Neural cell (in vitro differentiated cells): ENCODE data around the gene RAB3C.

Experiments
- EP300 ChIP-seq: fragments of 450-650 bp; conservative IDR thresholded peaks from 2 replicates; pipeline ENCODE4 v1.6.1; 2014; ENCODE audit warnings: antibody characterized with exemption, mild to moderate bottlenecking, moderate library complexity; ENCODE audit not compliant: poor library complexity, severe bottlenecking
- EZH2 ChIP-seq: fragments of 200-600, 300-800 bp; shearing (Covaris generic), sonication (generic); IDR thresholded peaks from 2 replicates; pipeline ENCODE4 v1.6.1; 2014; ENCODE audit warnings: antibody characterized with exemption, low read length, borderline replicate concordance, mild to moderate bottlenecking; ENCODE audit not compliant: insufficient read depth, poor library complexity, severe bottlenecking
- MXI1 ChIP-seq: fragments of 450-650 bp; conservative IDR thresholded peaks from 2 replicates; pipeline ENCODE4 v1.6.1; 2014; ENCODE audit warnings: antibody characterized with exemption, mild to moderate bottlenecking; ENCODE audit not compliant: poor library complexity, severe bottlenecking
- POLR2AphosphoS5 ChIP-seq: IDR thresholded peaks from 2 replicates; pipeline ENCODE4 v1.6.1; 2012
- RAD21 ChIP-seq: fragments of 450-650 bp; conservative IDR thresholded peaks from 2 replicates; pipeline ENCODE4 v1.6.1; 2014; ENCODE audit warnings: antibody characterized with exemption, mild to moderate bottlenecking, moderate library complexity
- SMC3 ChIP-seq: fragments of 450-650 bp; conservative IDR thresholded peaks from 2 replicates; pipeline ENCODE4 v1.6.1; 2014; ENCODE audit warnings: antibody characterized with exemption, mild to moderate bottlenecking, moderate library complexity; ENCODE audit not compliant: poor library complexity
- TAF1 ChIP-seq: IDR thresholded peaks from 2 replicates; pipeline ENCODE4 v1.6.1; 2012; ENCODE audit warnings: low read depth
- TF ChIP-seq, protein P1 (sequence below): fragments of 450-650 bp; IDR thresholded peaks from 2 replicates; pipeline ENCODE4 v1.5.1; 2014; ENCODE audit warnings: antibody characterized with exemption, mild to moderate bottlenecking, moderate library complexity; ENCODE audit not compliant: poor library complexity, severe bottlenecking
- TF ChIP-seq, protein P2 (sequence below): IDR thresholded peaks from 2 replicates; pipeline ENCODE4 v1.6.1; 2012; ENCODE audit warnings: borderline replicate concordance

DNA sequence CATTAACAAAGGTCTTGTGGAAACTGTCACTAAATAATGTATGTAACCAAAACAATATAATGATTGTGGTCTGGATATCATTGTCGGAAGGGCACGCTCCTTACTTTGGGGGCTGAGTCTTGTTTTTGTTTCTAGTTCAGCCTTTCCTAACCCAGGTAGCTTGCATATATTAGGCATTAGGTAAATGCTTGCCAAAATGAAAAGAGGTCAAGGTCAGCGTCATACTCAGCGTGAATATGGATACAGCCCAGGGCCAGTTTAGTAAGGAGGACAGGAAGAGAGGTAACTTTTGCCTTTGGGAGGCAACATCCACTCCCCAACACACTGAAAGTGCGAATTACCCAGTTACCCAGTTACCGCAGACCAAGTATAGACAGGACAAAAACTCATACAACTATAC lies 171.4 kb downstream of the RAB3C start:
- TF ChIP-seq EZH2 (no peak), EP300 (no peak), POLR2AphosphoS5 (no peak), TAF1 (no peak), MXI1 (no peak), SMC3 (no peak), RAD21 (no peak)
- TF ChIP-seq, protein P1, sequence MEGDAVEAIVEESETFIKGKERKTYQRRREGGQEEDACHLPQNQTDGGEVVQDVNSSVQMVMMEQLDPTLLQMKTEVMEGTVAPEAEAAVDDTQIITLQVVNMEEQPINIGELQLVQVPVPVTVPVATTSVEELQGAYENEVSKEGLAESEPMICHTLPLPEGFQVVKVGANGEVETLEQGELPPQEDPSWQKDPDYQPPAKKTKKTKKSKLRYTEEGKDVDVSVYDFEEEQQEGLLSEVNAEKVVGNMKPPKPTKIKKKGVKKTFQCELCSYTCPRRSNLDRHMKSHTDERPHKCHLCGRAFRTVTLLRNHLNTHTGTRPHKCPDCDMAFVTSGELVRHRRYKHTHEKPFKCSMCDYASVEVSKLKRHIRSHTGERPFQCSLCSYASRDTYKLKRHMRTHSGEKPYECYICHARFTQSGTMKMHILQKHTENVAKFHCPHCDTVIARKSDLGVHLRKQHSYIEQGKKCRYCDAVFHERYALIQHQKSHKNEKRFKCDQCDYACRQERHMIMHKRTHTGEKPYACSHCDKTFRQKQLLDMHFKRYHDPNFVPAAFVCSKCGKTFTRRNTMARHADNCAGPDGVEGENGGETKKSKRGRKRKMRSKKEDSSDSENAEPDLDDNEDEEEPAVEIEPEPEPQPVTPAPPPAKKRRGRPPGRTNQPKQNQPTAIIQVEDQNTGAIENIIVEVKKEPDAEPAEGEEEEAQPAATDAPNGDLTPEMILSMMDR: no peak
- TF ChIP-seq, protein P2, sequence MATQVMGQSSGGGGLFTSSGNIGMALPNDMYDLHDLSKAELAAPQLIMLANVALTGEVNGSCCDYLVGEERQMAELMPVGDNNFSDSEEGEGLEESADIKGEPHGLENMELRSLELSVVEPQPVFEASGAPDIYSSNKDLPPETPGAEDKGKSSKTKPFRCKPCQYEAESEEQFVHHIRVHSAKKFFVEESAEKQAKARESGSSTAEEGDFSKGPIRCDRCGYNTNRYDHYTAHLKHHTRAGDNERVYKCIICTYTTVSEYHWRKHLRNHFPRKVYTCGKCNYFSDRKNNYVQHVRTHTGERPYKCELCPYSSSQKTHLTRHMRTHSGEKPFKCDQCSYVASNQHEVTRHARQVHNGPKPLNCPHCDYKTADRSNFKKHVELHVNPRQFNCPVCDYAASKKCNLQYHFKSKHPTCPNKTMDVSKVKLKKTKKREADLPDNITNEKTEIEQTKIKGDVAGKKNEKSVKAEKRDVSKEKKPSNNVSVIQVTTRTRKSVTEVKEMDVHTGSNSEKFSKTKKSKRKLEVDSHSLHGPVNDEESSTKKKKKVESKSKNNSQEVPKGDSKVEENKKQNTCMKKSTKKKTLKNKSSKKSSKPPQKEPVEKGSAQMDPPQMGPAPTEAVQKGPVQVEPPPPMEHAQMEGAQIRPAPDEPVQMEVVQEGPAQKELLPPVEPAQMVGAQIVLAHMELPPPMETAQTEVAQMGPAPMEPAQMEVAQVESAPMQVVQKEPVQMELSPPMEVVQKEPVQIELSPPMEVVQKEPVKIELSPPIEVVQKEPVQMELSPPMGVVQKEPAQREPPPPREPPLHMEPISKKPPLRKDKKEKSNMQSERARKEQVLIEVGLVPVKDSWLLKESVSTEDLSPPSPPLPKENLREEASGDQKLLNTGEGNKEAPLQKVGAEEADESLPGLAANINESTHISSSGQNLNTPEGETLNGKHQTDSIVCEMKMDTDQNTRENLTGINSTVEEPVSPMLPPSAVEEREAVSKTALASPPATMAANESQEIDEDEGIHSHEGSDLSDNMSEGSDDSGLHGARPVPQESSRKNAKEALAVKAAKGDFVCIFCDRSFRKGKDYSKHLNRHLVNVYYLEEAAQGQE: no peak
